GM19099 (cell line): ENCODE data around the gene NOXA1.

Experiments
- POLR2A ChIP-seq: IDR thresholded peaks from 3 replicates; pipeline ENCODE4 v1.6.1; 2011; ENCODE audit warnings: low read depth; ENCODE audit not compliant: insufficient read length; ENCODE audit errors: extremely low read depth

The NOXA1 gene

DNA sequence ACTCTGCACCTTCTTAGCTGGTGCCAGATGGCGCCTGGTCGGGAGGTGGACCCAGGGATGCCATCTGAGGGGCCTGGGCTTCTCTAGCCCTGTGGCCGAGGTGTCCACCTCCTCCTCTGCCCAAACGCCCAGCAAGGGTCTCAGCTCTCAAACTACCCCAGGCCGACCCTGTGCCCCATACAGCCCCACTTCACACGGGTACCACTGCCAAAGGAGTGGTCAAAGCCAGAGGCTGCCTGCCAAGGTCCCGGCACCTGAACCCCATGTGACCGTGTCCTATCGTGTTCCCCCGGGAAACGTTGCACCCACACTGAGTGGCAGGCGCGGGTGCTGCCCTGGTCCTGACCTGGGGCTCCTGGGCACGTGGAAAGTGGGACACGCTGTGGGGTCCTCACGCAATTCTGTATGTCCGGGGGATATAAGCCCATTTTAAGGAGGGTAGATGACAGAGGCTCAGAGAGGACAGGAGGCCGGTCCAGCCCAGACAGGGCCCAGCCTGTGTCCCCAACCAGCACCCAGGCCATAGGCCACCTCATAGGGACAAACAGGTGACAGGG is 16.0 kb downstream of the NOXA1 start:
- TF ChIP-seq POLR2A = no peak

DNA sequence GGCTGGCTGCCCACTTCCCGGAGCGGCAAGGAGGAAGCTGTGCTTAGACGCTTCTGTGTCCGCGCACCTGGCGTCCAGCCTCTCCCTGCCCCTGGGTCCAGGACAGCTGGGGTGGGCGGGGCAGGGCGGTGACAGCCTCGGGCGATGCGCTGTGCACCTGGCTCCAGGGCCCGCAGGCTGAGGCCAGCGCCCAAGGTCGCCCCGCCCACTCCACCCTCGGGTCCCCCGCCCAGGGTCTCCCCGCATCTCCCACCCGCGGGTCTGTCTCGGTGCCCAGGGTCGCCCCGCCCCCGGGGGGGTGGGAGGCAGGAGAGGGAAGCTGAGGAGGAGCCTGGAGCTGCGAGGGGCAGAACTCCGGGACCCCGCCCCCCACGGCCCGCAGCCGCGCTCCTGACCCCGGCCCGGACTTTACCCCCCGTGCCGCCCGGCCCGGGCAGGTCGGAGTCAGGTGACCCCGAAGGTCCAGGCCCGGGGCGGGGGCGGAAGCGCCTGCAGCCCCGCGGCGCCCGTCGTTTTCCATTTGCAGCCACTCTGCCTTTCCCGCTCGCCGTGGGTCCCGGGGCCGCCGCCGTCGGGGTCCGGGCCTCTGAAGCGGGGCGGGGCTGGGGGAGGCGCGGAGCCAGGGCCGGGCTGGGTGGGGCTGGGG is 18.2 kb downstream of the NOXA1 start, which contains the start of gene ENTPD8:
Gene ENTPD8 (minus strand): TSS at position 69 of the 646 bp plus-strand sequence. CDS start 3,072 bp downstream, outside the sequence.
- no peak for TF ChIP-seq POLR2A

DNA sequence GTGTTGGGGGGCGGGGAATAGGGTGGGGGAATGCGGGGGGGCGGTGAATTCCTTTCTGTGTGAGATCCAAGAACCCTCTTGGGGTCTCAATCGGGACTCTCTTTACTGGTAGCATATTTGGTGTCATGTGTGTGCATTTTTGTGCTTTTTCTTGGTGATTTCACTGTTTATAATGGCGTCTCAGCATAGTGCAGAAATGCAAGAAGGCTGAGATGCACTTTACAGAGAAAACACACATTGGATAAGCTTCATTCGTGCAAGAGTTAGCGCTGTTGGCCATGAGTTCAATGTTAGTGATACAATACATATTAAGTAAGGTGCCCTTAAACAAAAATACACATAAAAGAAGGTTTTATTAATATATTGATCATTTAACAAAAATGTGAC is 18.7 kb downstream of the NOXA1 start:
- no peak for TF ChIP-seq POLR2A

DNA sequence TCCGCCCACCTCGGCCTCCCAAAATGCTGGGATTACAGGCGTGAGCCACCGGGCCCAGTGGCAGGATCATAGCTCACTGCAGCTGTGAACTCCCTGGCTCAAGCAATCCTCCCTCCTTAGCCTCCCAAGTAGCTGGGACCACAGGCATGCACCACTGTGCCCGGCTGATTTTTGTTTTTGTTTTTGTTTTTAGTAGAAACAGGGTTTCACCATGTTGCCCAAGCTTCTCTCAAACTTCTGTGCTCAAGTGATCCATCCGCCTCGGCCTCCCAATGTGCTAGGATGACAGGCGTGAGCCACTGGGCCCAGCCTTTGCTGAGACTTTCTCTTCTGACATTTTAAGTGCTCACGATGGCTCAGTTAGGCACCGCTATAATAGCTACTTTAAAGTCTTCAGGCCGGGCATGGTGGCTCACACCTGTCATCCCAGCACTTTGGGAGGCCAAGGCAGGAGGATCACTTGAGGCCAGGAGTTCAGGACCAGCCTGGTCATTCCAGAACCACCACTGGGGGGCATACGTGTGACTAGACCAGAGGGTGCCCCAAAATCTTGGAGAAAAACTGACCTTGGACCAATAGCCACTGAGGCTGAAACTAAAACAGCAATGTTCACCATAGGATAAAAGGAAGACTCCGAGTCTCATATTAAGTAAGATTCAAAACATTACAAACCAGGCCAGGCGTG is 21.1 kb downstream of the NOXA1 start:
- no peak for TF ChIP-seq POLR2A

DNA sequence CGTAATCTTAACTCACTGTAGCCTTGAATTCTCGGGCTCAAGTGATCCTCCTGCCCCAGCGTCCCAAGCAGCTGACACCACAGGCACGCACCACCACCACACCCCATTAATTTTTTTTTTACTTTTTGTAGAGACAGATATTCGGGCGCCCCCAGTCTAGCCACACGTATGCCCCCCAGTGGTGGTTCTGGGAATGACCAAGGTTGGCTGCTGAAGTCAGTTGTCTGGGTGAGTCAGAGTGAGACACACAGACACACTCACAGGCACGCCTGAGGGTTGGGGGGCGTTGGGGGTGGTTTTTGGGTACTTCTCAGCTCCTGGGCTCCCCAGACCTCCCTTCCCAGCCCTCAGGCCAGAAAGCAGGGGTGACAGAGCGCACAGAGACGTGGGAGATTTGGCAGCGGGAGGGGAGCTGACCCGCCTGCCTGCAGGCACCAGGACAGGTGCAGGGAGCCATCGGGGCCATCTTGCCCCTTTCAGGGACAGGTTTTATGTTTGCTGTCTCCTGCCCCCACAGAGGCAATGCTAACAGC is 22.1 kb downstream of the NOXA1 start:
- no peak for TF ChIP-seq POLR2A

DNA sequence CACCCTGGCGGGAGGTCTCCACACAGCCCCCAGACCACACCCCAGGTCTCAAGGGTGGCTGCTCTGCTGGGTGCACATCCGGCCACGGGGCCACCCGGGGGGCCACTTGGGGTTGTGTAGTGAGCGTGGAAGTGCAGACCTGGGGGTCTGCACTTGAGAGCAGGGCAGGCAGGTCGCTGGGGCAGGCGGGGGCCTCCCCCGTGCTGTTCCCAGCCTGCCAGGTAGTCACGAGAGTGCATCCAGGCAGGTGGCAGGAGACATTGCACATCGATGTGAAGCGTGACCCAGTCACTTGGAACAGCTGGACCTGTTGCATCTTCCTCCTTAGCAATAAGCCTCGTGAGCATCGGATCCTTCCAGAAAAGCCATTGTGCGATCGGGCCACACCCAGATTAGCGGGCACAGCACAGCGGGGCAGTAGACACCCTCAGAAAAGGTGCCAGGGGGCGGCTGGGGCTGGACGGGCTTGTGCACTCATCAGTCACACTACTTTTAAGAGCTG is 22.8 kb downstream of the NOXA1 start:
- TF ChIP-seq POLR2A = no peak

DNA sequence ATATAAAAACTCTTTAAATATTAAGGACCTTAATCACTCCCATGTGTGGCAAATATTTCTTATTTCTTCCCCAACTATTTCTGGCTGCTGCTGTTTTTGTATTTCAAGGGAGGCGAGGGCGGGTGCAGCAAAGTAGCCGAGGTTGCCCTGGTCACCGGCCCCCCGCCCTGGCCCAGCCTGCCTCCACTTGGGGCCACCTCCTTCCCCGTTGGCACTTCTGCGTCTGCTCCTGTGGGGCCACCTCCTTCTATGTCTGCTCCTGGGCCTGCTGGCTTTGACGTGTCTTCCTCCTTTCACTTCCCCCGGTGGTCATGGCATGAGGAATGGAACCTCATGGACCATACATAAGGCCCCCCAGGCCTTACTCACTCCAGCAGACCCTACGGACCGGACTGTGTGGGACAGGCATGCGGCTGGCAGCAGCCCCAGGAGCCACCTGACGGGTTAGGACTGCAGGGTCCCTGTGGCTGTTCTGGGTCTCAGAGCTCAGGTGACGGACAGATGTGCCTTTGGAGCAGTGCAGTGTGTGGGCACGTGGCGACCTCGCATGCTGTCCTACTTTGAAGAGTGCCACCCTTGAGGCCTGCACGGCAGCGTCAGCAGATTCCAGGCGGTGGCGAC is 23.8 kb downstream of the NOXA1 start:
- no peak for TF ChIP-seq POLR2A

DNA sequence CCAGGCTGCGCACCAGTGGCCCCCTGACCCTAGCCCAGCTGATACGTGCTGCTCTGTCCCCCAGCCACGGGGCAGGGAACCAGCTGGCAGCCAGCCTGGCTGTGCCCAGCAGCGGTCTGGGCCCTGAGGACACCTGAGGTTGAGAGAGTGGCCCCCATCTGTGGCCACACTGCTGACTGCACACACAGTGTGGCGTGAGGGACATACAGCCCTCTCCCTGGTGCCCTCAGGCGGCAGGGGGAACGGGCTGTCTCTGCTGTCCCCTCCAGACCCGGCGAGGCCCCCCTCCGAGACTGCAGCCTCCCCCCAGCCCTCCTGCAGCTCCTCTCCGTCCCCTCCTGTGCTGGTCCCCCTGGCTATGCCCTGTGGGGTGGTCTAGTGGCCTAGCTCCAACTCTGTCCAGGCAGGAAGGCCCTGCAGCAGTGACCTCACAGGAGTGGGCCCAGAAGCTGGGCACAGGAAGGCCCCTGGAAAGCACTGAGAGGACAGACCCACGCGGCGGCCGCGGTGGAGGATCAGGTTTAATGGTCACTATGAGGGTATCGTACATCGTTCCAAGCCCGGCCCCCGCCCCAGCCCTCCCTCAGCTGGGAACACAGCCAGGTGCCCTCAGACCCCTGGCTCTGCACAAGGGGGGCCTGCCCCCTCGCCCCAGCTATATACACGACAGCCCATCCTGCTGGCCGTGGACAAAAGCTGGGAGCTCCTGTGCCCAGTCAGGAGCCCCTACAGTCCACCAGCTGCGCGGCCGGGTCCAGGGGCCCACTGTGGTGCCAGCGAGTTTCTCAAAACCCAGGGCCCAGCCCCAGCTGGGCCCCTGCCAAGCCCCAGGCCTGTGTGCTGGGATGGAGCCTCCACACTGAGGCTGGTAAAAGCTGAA is 24.8 kb downstream of the NOXA1 start:
- no peak for TF ChIP-seq POLR2A

DNA sequence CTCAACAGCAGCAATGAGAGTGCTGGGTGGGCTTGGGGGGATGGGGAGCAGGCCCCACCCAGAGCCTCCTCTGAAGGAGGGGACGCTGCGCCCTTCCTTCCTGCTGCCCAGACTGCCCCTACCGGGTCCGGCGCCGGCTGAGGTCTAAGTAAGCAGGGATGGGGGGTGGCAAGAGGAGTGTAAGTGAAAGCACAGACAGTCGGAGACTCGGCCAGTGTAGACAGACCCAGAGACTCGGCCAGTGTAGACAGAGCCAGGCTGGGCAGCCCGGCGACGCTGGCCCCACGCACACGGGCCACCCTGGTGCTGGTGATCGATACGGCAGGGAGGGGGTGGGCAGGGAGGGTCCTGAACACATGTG is 25.4 kb downstream of the NOXA1 start:
- no peak for TF ChIP-seq POLR2A

DNA sequence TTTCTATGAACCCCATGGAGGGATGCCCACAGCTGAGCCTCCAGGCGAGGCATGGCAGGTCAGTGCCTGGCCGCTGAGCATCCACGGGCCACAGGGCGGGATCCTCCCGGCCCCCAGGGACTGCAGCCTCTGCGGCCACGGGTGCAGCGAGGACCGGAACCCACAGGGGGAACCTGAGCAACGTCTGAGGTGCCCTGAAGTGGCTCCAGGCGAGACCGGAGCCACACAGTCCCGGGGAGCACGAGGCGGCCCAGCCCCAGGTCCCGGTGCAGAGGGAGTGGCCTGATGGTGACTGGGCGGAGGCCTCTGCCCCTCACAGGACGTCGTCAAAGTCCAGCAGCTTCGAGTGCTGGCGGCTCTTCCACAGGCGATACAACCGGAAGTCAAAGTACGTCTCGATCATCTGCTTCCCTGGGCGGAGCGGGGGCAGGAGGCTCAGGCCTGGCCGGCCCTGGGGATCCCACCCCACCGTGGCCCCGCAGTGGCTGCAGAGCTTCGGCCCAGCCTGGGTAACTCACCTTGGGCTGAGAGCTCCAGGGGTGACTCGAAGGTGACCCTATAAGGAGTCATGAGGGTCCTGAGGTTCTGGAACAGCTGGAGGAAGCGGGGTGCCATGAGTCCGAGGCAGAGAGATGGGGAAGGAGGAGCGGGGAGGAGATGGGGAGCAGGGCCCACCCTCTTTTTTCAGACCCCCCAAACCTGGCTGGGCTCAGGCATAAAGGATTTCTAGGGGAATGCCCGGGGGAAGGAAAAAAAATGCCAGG is 26.1 kb downstream of the NOXA1 start:
- no peak for TF ChIP-seq POLR2A

DNA sequence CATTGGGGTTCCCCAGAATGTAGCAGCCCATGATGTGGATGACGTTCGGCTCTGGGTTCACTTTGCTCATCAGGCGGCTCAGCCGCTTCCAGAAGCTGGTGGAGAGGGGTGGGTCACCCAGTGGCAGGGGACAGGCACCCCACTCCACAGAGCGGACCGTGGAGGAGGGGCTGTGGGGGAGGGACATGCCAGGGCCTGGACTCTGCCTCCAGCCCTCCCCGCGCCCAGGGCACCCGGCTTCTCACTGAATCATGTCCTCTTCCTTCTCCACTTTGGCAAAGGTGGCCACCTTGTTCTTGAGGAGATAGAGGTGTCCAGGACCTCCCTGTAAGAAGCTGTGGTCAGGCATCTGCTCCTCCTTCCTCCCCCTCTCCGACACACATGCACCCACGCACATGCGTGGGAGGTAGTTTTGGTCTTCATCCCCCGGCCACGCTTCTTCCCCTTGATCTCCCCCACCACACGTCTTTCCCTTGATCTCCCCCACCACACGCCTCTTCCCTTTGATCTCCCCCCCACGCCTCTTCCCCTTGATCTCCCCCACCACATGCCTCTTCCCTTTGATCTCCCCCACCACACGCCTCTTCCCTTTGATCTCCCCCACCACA is 26.8 kb downstream of the NOXA1 start:
- TF ChIP-seq POLR2A = no peak

DNA sequence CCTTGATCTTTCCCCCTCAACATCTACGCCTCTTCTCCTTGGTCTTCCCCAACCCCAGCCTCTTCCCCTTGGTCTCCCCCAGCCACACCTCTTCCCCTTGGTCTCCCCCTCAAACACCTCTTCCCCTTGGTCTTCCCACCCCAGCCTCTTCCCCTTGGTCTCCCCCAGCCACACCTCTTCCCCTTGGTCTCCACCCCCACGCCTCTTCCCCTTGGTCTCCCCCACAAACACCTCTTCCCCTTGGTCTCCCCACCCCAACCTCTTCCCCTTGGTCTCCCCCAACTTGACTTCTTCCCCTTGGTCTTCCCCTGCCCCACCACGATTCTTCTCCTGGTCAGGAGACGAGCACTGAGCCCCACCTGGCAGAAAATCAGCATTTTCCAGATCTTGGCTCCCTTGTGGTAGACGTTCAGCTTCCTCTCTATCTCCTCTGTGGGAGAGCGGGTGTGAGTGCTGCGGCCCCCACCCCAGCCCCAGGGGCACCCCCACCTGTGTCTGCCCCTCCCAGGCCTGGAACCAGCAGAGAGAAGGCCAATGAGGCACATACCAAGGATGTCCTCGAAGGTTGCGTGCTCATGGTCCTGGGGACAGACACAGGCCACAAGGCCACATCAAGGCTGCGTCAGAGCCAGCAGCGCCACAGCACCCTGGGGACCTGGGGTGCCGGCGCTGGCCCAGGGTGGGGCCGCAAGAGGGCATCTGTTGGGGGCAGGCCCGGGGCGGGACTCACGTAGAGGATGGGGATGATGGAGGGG is 29.0 kb downstream of the NOXA1 start:
- TF ChIP-seq POLR2A = no peak
